Suprapubic skin (tissue), 4 donors: Measurements from ENCODE around the gene FGF4.

ENCODE experiments used
- CTCF ChIP-seq, 2 donors: fragments of 200-600 bp in 1 of 2; fragments of 450-650 bp in 1 of 2; sonication (generic) in 1 of 2; IDR thresholded peaks; one replicate each; pipeline ENCODE4 v1.5.1; 2016 to 2019; ENCODE audit warnings: antibody characterized with exemption in 2 of 2, mild to moderate bottlenecking in 1 of 2, moderate library complexity in 1 of 2
- POLR2A ChIP-seq, 2 donors: fragments of 450-650 bp; IDR thresholded peaks; one replicate each; pipeline ENCODE4 v1.6.1; 2017; ENCODE audit warnings: antibody characterized with exemption in 2 of 2, mild to moderate bottlenecking in 2 of 2, moderate library complexity in 2 of 2
- POLR2AphosphoS5 ChIP-seq, 3 donors: sonication (generic); formaldehyde crosslinking; IDR thresholded peaks; one replicate each; pipeline ENCODE4 v1.6.1; 2017; ENCODE audit warnings: antibody characterized with exemption in 3 of 3

GRCh38 chr11:69821511-69822040 lies 46.4 kb upstream of the FGF4 start:
- no peak for TF ChIP-seq CTCF (IDR thresholded peaks at IDR 0.05)
- TF ChIP-seq POLR2A (IDR thresholded peaks at IDR 0.05), result no peak
- TF ChIP-seq POLR2AphosphoS5 (IDR thresholded peaks at IDR 0.05), result no peak
